Suprapubic skin (tissue), 4 donors: ENCODE results near the gene SLF2. TPM values are rescaled to one million over a fixed set of nuclear protein-coding genes. Genes with fewer than 3 reads are reported as not detected.
A peak's percentile ranks its signal among the peaks of the same experiment; 100 is the strongest.

Experiments used
- DNase-seq, 2 donors: peaks; one replicate each; pipeline ENCODE4 v3.0.0-alpha.2; 2019; ENCODE audit warnings: low spot score in 2 of 2
- H3K27ac ChIP-seq: fragments of 200-600 bp; sonication (generic); one replicate; pipeline ENCODE4 v1.5.1; 2019
- H3K27me3 ChIP-seq: fragments of 200-600 bp; sonication (generic); one replicate; pipeline ENCODE4 v1.5.1; 2019
- H3K36me3 ChIP-seq: fragments of 200-600 bp; sonication (generic); one replicate; pipeline ENCODE4 v1.5.1; 2019
- H3K4me1 ChIP-seq: fragments of 200-600 bp; sonication (generic); one replicate; pipeline ENCODE4 v1.5.1; 2019
- H3K4me3 ChIP-seq: fragments of 200-600 bp; sonication (generic); one replicate; pipeline ENCODE4 v1.5.1; 2019; ENCODE audit warnings: mild to moderate bottlenecking
- H3K9me3 ChIP-seq: fragments of 200-600 bp; sonication (generic); one replicate; pipeline ENCODE4 v1.5.1; 2019
- CTCF ChIP-seq, 2 donors: fragments of 200-600 bp in 1 of 2; fragments of 450-650 bp in 1 of 2; sonication (generic) in 1 of 2; IDR thresholded peaks; one replicate each; pipeline ENCODE4 v1.5.1; 2016 to 2019; ENCODE audit warnings: antibody characterized with exemption in 2 of 2, mild to moderate bottlenecking in 1 of 2, moderate library complexity in 1 of 2
- EP300 ChIP-seq: sonication (generic); formaldehyde crosslinking; IDR thresholded peaks from one replicate; pipeline ENCODE4 v1.6.1; 2017; ENCODE audit warnings: antibody characterized with exemption
- POLR2A ChIP-seq, 2 donors: fragments of 450-650 bp; IDR thresholded peaks; one replicate each; pipeline ENCODE4 v1.6.1; 2017; ENCODE audit warnings: antibody characterized with exemption in 2 of 2, mild to moderate bottlenecking in 2 of 2, moderate library complexity in 2 of 2
- POLR2AphosphoS5 ChIP-seq, 3 donors: sonication (generic); formaldehyde crosslinking; IDR thresholded peaks; one replicate each; pipeline ENCODE4 v1.6.1; 2017; ENCODE audit warnings: antibody characterized with exemption in 3 of 3
- WGBS: methylation state at CpG from one replicate; pipeline ENCODE4 v1.1.5; 2018; 5-methylcytosine and 5-hydroxymethylcytosine counted together
- total RNA-seq, 4 donors: library from RNA; depleted of rRNA; stranded (reverse); fragments of >200 nt; gene quantifications; one replicate each; pipeline ENCODE4 v1.1.0, GENCODE V29; 2016

Gene SLF2
- total RNA-seq, 4 donors from 2014 or later: 11.6 to 41.4 (median 15.6) TPM

GRCh38 chr10:100983868-100984671 is 71.3 kb downstream of the SLF2 start:
- no peak overlapping the region for H3K27ac ChIP-seq
- TF ChIP-seq POLR2AphosphoS5 (IDR thresholded peaks at IDR 0.05) (no peak), CTCF (IDR thresholded peaks at IDR 0.05) (no peak), POLR2A (IDR thresholded peaks at IDR 0.05) (no peak), EP300 (no peak)
- H3K4me1 ChIP-seq: peaks cover 29% of the 10 kb centered on the region
- 80% methylated on average over 8 of the region's 13 CpGs for WGBS
- H3K9me3 ChIP-seq: no peaks in the 10 kb centered on the region
- H3K36me3 ChIP-seq: peaks cover 39% of the 10 kb centered on the region
- H3K4me3 ChIP-seq: no peak overlapping the region
- no peaks in the 10 kb centered on the region for H3K27me3 ChIP-seq
- peak; percentile 40 to 62 for DNase-seq

GRCh38 chr10:100984672-100985177 is 72.0 kb downstream of the SLF2 start:
- peak; percentile 36 to 53 for DNase-seq
- Histone ChIP-seq H3K27ac (no peak overlapping the region), H3K36me3 (peaks cover 41% of the 10 kb centered on the region), H3K4me1 (peaks cover 35% of the 10 kb centered on the region), H3K9me3 (no peaks in the 10 kb centered on the region), H3K4me3 (no peak overlapping the region), H3K27me3 (no peaks in the 10 kb centered on the region)
- TF ChIP-seq CTCF (IDR thresholded peaks at IDR 0.05) (no peak), POLR2AphosphoS5 (IDR thresholded peaks at IDR 0.05) (no peak), POLR2A (IDR thresholded peaks at IDR 0.05) (no peak), EP300 (no peak)
- 67% methylated on average over 2 of the region's 2 CpGs for WGBS

- 82% methylated on average over 5 of the region's 5 CpGs for WGBS
- peaks cover 39% of the 10 kb centered on the region for H3K4me1 ChIP-seq
- peaks cover 39% of the 10 kb centered on the region for H3K36me3 ChIP-seq
- H3K9me3 ChIP-seq: no peaks in the 10 kb centered on the region
- H3K4me3 ChIP-seq: no peak overlapping the region
- TF ChIP-seq CTCF (IDR thresholded peaks at IDR 0.05) (no peak), POLR2AphosphoS5 (IDR thresholded peaks at IDR 0.05) (no peak)
- peak; percentile 19 to 63 for DNase-seq
- H3K27me3 ChIP-seq: no peaks in the 10 kb centered on the region
- H3K27ac ChIP-seq: no peak overlapping the region
Observed at GRCh38 chr10:100985336-100985735, 72.6 kb downstream of the SLF2 start.

DNA sequence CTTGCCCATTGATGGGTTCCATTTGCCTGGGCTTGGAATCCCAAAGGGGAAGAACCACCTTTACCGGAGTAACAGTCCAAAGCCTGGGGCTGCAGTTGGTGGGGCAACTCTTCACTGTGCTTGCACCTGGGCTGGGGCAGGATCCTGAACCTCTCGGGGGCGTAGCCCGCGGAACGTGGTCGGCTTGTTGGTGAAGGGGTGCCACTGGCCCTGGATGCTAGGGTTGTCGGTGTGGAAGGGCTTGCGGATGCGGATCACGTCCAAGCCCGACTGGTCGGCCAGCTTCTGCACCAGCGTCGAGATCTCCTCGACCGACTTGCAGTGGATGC is 73.8 kb downstream of the SLF2 start:
- DNase-seq: no peak

More for the DNA sequence above, 73.8 kb downstream of the SLF2 start:
- no peaks in the 10 kb centered on the region for H3K9me3 ChIP-seq
- H3K4me3 ChIP-seq: peak overlapping the region; percentile 83
- no peaks in the 10 kb centered on the region for H3K27me3 ChIP-seq
- H3K27ac ChIP-seq: no peak overlapping the region
- H3K36me3 ChIP-seq: peaks cover 39% of the 10 kb centered on the region
- TF ChIP-seq CTCF (IDR thresholded peaks at IDR 0.05) (no peak), EP300 (no peak), POLR2A (IDR thresholded peaks at IDR 0.05) (no peak), POLR2AphosphoS5 (IDR thresholded peaks at IDR 0.05) (no peak)
- WGBS: 21% methylated on average over 8 of the region's 17 CpGs
- H3K4me1 ChIP-seq: peaks cover 39% of the 10 kb centered on the region
